Uterus (tissue), 2 donors: ENCODE measurements around the gene RAB3D.

ENCODE experiments used
- CTCF ChIP-seq, 4 experiments: fragments of 200-600 bp in 2 of 4; fragments of 450-650 bp in 2 of 4; sonication (generic) in 2 of 4; IDR thresholded peaks; one replicate each; pipeline ENCODE4 v1.5.1; 2016 to 2019; ENCODE audit warnings: antibody characterized with exemption in 4 of 4, mild to moderate bottlenecking in 2 of 4, moderate library complexity in 1 of 4
- POLR2A ChIP-seq, 2 donors: fragments of 450-650 bp; IDR thresholded peaks; one replicate each; pipeline ENCODE4 v1.6.1; 2016; ENCODE audit warnings: antibody characterized with exemption in 2 of 2, mild to moderate bottlenecking in 1 of 2, moderate library complexity in 1 of 2

- TF ChIP-seq CTCF (IDR thresholded peaks at IDR 0.05) (no peak), POLR2A (IDR thresholded peaks at IDR 0.05) (no peak)
Measured at GRCh38 chr19:11383706-11384048, 44.2 kb upstream of the RAB3D start.
